ENCODE measurements around the gene PROX1.

Gene PROX1

GRCh38 chr1:214002472-214002871, 14.7 kb downstream of the PROX1 start:
- no peak for DNase-seq

- no peak for DNase-seq
Observed at GRCh38 chr1:214003233-214003632, 15.5 kb downstream of the PROX1 start.

GRCh38 chr1:214004014-214004413, 16.2 kb downstream of the PROX1 start:
- no peak for DNase-seq

- DNase-seq = no peak
Observed at GRCh38 chr1:214004795-214005194, 17.0 kb downstream of the PROX1 start.

- no peak for DNase-seq
Observed at GRCh38 chr1:214005708-214006107, 17.9 kb downstream of the PROX1 start.

GRCh38 chr1:214006845-214007244, 19.1 kb downstream of the PROX1 start:
- no peak for DNase-seq

- no peak for DNase-seq
Observed at GRCh38 chr1:214008347-214008746, 20.6 kb downstream of the PROX1 start.

- no peak for DNase-seq
Observed at GRCh38 chr1:214008791-214009422, 21.1 kb downstream of the PROX1 start.

GRCh38 chr1:214009423-214010196, 21.8 kb downstream of the PROX1 start:
- no peak for DNase-seq

- no peak for DNase-seq
Observed at GRCh38 chr1:214010197-214010573, 22.4 kb downstream of the PROX1 start.

GRCh38 chr1:214010717-214011116, 22.9 kb downstream of the PROX1 start:
- DNase-seq = no peak

GRCh38 chr1:214012418-214012817, 24.6 kb downstream of the PROX1 start:
- DNase-seq = no peak

GRCh38 chr1:214013614-214014377, 26.0 kb downstream of the PROX1 start:
- DNase-seq = no peak

GRCh38 chr1:214014730-214015129, 27.0 kb downstream of the PROX1 start:
- no peak for DNase-seq

- DNase-seq = no peak
Observed at GRCh38 chr1:214017191-214017982, 29.6 kb downstream of the PROX1 start.

GRCh38 chr1:214018386-214019268, 30.9 kb downstream of the PROX1 start:
- DNase-seq = no peak

GRCh38 chr1:214019499-214019898, 31.7 kb downstream of the PROX1 start:
- DNase-seq = no peak

- no peak for DNase-seq
Observed at GRCh38 chr1:214021321-214021720, 33.5 kb downstream of the PROX1 start.

GRCh38 chr1:214022229-214022791, 34.5 kb downstream of the PROX1 start:
- no peak for DNase-seq

- no peak for DNase-seq
Observed at GRCh38 chr1:214022810-214023425, 35.1 kb downstream of the PROX1 start.

- DNase-seq = no peak
Observed at GRCh38 chr1:214026985-214027384, 39.2 kb downstream of the PROX1 start.

Data from CD4-positive, alpha-beta T cell treated with Interleukin-17A for 1 hour (primary cell).